NCI-H2081 (cell line): ENCODE measurements around the gene ACBD6.

Experiments
- DNase-seq, 2 experiments: peaks; one replicate each; lab custom pipeline; 2025; lab: John Stamatoyannopoulos, UW

Gene ACBD6

DNA sequence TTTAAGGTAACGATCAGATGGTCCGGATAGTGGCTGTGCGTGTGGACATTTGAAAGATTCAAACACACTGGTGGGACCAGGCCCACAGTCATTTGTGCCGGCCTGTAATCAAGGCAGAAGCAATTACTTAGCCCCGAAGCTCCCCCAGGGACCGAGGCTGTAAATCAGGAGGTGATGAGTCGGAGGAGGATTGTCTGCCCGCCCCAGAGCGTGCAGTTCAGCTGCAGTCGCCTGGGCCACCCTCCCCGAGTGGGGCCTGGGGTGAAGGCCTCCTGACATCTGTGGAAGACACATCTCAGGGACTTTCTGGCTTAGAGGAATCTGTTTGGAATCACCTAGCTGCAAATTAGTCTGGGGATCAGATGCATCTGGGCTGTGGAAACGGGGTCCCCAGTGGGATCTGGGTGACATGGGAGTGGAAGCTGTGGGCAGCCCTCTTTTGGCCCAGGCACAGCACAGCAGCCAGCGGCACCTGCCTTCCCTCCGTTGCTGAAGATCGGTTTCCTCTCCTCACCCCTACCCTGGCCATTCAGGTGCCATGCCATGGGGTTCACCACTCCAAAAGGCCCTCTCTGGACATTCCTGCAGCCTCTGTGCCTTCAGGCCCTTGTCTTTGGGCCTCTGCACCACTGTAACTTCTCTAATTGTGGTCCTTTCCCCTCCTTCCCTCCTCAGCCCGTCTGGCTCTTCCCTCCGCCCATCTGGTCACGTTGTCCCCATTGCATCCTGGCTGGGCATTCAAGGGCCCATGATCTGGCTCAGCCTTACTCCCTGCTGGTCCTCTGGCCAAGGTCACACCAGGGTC lies 246.6 kb downstream of the ACBD6 start:
- no peak for DNase-seq

DNA sequence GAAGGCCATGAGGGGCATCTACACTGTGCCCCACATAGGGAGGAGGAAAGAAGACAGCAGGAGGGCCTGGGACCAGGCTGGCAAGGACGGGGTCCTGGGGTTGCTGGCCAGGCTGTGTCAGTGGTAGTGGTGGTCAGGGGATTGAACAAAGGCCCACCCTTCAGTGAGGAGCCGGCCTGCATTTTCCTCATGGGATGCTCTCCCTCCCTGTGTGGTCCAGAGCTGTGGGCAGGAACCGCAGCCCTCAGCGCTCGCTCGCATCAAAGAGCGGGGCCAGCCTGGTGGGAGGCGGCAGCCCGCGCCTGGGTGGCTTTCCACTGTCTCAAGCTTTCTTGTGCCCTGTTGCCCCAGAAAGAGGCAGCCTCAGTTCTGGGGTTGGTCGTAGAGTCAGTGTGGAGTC lies 247.5 kb downstream of the ACBD6 start:
- DNase-seq, result no peak

DNA sequence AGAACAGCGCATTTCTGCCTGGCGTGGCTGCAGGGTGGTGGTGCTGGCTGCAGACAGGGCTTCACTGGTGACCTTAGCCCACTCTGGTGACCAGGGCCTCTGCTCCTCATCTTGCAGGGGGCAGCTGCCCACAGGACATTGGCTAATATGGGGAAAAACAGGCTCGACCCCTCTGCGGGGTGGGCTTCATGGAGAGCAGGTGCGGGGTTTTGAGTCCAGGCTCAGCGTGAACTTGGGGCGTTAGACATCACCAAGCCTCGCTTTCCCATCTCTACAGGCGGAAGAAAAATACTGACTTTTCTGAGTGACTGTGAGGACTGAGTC lies 247.9 kb downstream of the ACBD6 start:
- DNase-seq, result no peak

DNA sequence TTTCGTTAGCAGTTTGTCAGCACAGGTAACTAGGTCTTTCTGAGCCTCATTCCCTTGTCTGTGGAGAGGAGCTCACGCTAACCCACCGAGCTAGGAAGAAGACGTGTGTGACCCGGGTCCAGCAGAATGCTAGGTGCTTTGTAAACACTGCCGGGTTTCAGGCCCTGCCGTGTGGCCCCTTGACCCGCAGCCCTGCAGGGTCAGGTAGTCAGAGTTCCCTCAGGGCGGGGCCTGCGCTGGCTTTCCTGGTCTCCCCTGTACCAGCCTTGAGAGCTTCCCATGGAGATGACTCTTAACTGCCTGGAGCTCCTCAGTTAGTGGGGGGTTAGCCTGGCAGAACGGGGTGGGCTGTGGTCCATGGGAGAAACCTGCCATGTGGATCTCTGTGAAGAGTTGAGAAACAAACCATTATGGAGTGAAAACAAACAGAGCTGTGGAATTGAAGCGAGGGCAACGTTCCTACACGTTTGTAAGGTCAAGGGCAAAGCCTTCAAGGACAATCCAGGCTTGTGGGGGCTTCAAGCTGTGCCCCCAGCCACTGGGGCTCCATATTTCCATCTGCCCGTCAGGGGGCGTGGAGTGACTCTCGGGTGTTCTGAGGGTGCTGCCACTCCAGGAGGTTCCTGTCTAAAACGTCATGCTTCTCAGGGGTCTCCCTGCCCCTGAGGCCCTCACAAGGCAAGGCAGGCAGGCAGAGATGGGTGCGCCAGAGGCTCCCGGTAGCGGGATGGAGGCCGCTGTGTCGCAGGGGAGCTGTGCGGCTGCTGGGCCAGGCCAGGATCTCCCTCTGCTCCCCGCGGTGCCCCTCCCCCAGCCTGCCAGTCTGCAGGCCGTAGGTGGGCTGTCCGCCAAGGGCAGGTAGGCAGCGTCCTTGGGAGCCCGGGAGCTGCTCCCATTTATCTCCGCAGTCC lies 248.5 kb downstream of the ACBD6 start:
- no peak for DNase-seq

DNA sequence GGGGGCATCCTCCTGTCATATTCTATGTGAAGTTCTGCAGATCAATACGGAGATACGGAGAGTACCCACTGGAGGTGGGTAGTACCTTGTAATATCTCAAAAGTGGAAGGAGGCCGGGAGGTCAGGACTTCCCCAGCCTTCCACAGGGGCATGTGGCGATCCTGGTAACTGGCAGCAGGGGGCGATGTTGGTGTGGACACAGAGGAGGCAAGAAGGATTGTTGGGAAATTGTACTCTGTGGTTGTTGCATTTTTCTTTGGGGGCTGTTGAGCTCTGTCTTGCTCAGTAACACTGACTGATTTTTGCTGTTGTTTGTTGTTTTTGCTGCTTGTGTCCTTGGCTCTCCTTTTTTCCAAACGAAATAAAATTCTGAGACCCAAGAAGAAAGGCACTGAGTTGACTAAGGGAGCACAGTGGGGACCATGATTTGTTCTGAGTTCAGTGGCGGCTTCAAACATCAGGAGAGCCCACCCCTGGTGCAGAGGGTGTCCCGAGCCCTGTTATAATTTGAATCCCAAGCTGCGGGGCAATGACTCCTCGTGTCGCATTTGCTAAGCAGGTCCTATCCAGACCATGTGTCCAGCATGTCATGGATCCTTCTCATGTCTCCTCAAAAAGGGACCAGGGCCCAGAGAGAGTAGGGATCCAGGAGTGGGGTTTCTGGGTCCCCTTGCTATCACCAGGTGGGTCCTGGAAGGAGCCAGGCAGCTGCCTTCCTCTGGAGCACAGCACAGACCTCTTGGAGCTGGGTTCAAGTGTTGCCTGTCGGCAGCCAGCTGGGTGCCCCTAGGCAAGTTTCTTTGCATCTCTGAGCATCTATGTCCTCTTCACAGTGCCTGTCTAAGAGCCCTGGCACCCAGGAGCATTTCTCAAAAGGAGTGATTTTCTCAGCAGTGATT lies 249.5 kb downstream of the ACBD6 start:
- peak; percentile 46 to 72 for DNase-seq

DNA sequence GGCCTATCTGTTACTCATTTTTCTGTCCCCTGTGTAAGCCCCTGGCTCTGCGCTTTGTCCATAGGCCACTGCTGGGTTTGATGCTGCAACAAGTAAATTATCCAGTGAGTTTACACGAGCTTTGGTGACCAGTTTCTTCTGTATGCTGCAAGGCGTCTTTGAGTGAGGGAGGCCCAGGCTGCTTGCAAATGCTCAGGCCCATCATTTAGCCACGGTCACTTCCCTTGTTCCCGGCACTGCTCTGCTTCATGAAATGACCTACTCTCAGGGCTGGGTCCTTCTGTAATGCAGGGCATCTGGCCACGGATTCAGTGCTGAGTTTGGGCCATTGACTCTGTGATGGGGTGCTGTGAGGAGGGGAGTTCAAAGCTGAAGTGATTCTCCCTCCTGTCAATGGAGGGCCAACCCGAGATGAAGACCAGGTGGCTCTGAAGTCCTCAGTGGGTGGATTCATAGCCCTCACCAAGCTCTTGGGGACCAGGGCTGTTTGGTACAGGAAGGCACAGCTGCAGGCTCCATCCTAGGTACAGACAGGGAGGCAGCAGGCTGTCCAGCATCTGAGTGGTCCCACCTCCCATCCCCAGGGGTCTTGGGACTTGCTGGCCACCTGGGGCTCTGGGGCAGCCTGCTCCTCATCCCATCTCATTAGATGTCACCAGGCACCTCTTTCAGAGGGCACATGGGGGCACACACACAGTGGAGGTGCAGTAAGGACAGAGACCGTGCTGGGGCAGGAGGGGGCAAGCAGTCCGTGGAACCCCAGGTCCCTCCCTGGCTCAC lies 250.7 kb downstream of the ACBD6 start:
- no peak for DNase-seq

DNA sequence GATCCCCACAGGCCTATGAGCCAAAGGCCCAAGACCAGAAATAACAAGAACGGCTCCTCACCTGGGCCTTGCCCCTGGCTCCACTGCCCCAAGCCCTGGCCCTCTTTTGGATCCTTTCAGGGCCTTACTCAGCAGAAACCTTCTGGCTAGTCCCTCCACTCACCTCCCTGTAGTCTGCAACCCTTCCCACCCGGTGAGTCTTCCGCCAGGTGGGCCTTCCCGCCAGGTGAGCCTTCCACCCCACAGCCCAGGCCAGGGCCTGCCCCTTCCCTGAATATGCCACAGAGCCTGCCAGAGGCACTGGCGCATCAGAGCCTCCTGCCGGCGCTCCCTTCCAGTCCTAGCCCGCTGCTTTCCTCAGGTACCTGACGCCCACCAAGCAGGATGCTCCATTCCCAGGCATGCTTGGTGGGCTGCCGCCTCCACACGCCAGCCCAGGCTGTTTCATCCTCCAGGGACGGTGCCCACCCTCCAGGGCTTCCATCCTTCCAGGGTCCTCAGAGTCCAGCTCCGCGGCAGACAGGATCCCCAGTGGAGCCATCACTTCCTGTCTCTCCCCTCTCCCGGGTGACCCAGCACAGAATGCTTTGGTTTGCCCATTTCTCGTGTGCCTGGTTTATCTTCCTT lies 251.4 kb downstream of the ACBD6 start:
- DNase-seq, result no peak

DNA sequence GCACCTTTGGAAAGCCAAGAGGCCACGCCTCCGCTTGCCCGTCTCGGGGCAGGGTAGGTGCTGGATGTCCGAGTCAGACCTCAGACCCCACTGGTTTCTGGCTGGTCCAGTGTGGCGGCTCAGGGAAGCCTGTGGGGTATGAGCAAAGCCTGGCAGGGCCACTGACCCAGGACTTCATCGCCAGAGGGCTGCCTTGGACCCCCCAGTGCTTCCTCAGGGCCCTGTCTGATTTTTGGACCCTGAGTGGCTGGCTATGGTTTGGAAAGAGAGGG lies 251.9 kb downstream of the ACBD6 start:
- no peak for DNase-seq

DNA sequence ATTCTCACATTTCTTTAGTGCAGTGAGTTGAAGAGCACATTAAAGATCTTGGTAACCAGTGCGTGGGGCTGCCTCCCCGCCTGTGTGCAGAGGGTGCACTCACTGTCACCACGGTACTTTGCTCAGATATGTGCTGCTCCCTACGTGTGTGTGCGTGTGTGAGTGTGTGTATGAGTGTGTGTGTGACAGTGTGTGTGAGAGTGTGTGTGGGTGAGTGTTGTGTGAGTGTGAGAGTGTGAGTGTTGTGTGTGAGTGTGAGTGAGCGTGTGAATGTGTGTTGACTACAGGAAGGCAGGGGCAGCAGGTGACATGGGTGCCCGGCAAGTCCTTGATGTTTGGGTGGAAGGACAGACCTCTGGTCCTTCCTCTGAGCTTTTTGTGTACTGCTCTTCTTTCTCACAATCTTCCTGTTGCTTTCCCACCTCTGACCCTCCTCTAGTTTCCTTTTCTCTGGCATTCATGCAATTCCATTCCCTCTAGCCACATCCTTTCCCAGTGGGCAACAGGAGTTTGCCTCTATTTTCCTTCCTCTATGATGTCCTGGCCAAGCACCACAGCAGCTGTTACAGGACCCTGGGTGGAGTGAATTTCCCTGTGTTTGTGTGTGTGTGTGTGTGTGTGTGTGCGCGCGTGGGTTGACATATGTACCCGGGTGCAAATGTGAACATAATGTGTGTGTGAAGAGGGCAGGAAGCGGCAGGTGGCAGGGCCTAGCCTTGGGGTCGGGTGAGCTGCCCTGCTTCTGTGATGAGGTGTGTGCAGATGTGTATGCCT lies 252.5 kb downstream of the ACBD6 start:
- DNase-seq, result no peak

DNA sequence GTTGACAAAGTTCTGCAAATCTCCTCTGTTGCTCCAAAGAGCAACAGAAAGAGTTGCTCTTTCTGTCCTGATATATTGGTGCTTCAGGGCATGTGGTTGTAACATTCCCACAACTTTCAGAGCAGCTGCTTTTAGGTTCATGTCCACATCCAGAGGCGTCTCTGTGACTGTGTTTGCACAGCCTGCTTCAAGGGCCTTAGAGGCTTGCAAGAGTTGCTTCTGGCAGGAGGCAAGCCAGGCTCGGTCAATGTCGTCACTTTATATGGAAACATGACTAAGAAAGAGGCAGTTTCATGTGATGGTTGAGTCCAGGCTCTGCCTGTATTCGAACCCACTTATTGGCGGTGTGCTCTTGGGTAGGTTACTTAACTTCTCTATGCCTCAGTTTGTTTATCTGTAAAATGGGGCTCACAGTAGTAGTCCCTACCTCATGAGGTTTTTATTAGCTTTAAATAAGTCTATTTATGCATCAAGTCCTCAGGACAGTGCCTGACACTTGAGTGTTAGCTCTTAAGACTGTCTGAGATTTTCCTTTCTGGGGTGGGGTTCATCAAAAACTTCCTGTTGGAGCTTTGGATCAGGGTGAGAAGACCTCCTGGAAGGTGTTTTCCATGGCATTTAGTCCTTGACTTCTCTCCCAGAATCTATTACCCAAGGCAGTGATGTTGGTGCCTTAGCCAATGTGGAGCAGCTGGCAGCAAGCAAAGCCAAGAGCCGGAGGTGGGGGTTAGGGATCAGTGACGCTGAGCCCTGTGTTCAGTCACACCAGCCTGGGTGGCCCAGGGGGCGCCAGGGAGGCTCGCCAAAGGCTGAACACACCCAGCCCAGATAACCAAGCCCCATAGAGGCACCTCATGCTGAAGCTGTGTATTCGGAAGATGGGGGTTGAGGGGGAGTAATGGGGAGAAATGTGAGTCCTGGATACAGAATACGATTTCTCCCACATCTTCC lies 253.4 kb downstream of the ACBD6 start:
- no peak for DNase-seq

DNA sequence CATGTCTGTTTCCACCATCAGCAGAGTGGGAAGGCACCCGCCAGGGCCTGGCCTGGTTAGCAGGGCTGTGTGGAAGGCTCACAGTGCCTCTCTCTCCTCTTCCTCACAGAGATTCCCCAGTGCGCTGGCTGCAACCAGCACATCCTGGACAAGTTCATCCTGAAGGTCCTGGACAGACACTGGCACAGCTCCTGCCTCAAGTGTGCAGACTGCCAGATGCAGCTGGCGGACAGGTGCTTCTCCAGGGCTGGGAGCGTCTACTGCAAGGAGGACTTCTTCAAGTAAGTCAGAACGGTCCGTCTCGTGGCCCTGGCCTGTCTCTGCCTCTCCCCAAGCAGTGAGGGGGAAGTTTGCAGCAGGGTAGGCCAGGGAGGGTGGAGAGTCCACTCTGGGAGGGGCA lies 254.2 kb downstream of the ACBD6 start:
- no peak for DNase-seq

DNA sequence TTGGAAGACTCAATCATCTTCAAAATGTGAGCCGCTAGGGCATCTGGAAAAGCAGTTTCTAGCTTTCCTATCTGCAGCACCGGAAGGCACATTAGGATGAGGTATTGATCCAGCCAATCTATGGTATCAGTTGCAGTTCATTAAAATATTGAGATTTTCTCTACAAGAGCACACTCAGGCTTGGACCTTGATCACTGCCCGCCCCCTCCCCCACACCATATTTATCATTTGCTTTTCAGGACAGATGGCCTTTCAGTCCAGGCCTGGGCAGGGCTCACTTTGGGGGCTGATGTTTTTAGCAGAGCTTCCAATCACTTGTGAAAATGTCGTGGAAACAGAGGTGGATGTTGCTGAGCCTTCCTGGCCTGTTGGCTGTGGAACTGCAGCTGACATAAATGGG lies 254.8 kb downstream of the ACBD6 start:
- DNase-seq, result no peak

DNA sequence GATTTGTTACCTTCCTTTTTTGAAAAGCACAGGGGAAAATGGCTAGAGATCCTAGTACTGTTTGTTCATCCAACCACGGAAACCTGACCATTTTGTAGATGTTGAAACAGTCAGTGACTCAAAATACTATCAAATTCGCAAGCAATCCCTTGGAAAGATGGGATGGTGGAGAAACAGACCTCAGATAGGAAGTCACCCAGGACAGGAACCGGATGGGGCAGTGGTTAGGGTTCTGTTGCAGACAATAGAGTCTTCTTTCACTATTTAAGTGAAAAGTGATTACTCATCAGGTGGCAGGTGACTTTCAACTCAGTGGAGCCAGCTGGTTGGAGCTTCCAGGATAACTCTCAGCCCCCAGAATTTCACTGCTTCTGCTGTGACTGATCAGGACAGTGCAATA lies 255.3 kb downstream of the ACBD6 start:
- no peak for DNase-seq

DNA sequence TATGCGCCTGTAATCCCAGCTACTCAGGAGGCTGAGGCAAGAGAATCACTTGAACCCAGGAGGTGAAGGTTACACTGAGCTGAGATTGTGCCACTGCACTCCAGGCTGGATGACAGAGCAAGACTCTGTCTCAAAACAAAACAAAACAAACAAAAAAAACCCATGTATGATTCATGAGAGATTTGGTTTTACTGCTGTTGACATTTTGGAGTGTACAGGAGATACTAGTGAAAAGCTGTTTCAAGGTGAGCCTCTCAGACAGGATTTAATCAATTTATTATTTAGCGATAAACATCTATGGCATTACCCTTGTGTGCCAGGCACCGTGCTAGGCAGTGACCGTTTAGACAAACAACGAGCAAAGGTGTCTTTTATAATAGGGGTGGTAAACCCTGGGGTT lies 255.8 kb downstream of the ACBD6 start:
- DNase-seq, result no peak

DNA sequence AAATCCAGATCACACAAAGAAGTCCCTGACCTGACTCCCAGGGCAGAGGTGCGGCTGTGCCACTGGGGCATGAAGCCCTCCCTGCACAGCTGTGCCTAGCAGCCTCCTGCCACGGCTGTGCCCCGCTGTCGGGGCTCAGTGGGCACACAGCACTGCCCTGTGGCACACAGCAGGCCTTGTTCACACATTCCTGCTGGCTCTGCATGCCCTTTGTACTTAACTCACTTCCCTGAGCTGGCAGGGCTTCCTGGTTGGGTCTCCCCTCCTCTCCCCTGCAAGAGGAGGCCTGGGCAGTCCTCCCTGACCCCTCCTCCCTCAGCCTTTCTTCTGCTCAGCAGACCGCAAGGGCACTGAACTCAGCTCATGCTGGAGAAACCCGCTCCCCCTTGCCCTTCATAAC lies 257.5 kb downstream of the ACBD6 start:
- no peak for DNase-seq

DNA sequence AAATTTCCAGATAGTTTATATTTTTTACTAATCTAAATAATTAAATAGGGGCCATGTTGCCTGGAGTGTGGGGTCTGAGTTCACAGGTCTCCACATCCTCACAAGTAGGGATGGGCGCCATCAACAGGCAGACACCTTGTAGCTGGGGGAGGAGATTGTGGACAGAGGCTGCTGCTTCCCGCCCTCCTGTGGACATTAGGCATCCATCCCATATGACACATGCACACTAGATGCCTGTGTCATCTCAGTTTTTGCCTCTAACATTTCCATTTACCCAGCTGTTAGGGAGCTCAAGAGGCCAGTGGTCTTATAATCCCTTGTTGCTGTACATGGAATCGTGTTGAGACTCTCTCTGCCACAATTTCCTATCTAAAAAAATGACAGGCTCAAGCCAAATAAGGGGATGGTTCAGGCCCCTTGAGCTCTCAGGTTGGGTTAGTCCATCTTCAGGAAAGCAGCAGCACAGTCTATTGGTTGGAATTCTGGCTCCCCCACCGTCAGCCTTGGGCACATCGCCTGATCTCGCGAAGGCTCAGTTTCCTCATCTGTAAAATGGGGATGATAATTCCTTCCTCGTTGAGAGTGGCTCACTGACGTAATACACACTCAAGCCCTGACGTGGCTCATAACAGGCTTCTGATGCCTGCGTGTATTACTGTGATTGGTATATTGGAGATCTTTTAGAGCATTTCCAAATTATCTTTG lies 258.7 kb downstream of the ACBD6 start:
- no peak for DNase-seq

DNA sequence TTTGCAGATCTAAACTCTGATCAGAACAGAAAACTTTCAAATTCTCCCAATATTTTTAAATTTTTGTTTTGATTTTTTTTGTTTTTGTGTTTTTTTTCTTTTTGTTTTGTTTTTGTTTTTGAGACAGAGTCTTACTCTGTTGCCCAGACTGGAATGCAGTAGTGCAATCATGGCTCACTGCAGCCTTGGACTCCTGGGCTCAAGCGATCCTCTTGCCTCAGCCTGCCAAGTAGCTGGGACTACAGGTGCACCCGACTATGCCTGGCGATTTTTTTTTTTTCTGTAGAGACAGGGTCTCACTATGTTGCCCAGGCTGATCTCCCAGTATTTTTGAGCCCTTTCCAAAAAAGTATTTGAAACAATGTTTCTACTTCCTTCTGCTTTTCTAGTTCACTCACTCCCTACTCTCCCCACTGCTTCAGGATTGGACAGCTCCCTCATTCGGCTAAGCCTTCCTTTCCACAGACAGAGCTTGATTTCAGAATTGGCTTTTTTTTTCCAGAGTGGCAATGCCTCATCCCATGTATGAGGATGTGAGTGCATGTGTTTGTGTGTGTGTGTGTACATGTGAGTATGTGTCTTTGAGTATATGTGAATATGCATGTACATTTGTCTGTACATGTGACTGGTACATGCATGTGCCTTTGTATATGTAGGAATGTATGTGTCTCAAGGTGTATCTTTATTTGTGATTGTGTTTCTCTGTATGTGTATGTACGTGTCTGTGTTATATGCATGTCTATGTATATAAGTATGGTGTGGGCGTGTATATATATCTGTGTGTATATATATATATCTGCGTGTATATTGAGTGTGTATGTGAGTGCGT lies 260.4 kb downstream of the ACBD6 start:
- DNase-seq, result no peak
